ENCODE results near the gene TTC39C.

- no peak for TF ChIP-seq POLR2A (IDR thresholded peaks at IDR 0.05)
- TF ChIP-seq CTCF (IDR thresholded peaks at IDR 0.05): no peak
Measured at GRCh38 chr18:24120676-24121075, 106.1 kb downstream of the TTC39C start.

Data from breast epithelium (tissue), 3 donors.